KOPT-K1 (cell line): ENCODE data around the gene NINJ1.

Experiments used
- H3K27ac ChIP-seq: fragments of 200-600 bp; sonication (generic); 2 replicates; pipeline ENCODE4 v1.5.1; 2016; ENCODE audit warnings: antibody characterized with exemption, mild to moderate bottlenecking, low read depth, low read length; ENCODE audit not compliant: poor library complexity, severe bottlenecking
- H3K36me3 ChIP-seq: fragments of 200-600 bp; sonication (generic); 2 replicates; pipeline ENCODE4 v1.5.1; 2017; ENCODE audit warnings: antibody characterized with exemption, mild to moderate bottlenecking, low read length, moderate library complexity; ENCODE audit not compliant: insufficient read depth
- H3K9me3 ChIP-seq: fragments of 200-600 bp; sonication (generic); 2 replicates; pipeline ENCODE4 v1.5.1; 2017; ENCODE audit warnings: antibody characterized with exemption, low read length, mild to moderate bottlenecking; ENCODE audit not compliant: insufficient read depth, poor library complexity, severe bottlenecking

Gene NINJ1

GRCh38 chr9:93168581-93168980 lies 34.5 kb upstream of the NINJ1 start:
- Histone ChIP-seq H3K9me3 (no peaks in the 10 kb centered on the region), H3K36me3 (no peaks in the 10 kb centered on the region), H3K27ac (no peak overlapping the region)

GRCh38 chr9:93167838-93168237 lies 33.8 kb upstream of the NINJ1 start:
- H3K36me3 ChIP-seq, result no peaks in the 10 kb centered on the region
- no peak overlapping the region for H3K27ac ChIP-seq
- no peaks in the 10 kb centered on the region for H3K9me3 ChIP-seq

DNA sequence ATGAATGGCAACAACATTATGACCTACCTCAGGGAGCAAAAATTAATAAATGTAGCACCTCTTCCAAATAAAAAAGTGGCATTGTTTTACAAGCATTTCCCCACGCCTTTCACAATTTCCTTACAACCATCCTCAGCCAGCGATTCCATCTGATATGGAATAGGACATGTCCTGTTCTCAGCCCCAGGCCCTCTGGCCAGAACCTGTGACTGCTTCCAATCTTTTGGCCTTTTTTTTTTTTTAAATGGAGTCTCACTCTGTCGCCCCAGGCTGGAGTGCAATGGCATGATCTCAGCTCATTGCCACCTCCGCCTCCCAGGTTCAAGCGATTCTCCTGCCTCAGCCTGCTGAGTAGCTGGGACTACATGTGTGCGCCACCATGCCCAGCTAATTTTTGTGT lies 33.1 kb upstream of the NINJ1 start:
- Histone ChIP-seq H3K9me3 (no peaks in the 10 kb centered on the region), H3K27ac (no peak overlapping the region), H3K36me3 (no peaks in the 10 kb centered on the region)

GRCh38 chr9:93166699-93167098 lies 32.6 kb upstream of the NINJ1 start:
- Histone ChIP-seq H3K27ac (no peak overlapping the region), H3K9me3 (no peaks in the 10 kb centered on the region), H3K36me3 (no peaks in the 10 kb centered on the region)

DNA sequence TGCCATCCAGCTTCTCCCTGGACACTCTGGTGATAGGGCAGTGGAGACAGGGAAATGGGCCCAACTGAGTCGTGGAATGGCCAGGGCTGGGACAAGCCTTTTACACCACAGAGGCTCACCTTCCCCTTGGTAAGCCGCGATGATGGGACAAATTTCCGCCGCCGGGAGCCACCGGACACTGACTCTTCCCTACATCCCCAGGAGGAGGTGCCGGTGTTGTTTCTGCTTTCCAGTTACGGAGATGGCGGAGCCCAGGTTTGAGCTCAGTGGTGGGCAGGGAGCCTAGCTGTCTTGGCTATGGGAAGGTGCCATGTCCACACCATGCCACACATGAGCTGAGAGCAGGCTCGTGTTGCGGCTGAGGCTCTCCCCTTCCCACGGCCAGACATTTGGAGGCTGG lies 30.0 kb upstream of the NINJ1 start:
- H3K9me3 ChIP-seq, result no peaks in the 10 kb centered on the region
- H3K36me3 ChIP-seq, result no peaks in the 10 kb centered on the region
- no peak overlapping the region for H3K27ac ChIP-seq

- no peaks in the 10 kb centered on the region for H3K9me3 ChIP-seq
- H3K27ac ChIP-seq, result no peak overlapping the region
- no peaks in the 10 kb centered on the region for H3K36me3 ChIP-seq
These were observed 27.9 kb upstream of the NINJ1 start for GRCh38 chr9:93161786-93162562.

DNA sequence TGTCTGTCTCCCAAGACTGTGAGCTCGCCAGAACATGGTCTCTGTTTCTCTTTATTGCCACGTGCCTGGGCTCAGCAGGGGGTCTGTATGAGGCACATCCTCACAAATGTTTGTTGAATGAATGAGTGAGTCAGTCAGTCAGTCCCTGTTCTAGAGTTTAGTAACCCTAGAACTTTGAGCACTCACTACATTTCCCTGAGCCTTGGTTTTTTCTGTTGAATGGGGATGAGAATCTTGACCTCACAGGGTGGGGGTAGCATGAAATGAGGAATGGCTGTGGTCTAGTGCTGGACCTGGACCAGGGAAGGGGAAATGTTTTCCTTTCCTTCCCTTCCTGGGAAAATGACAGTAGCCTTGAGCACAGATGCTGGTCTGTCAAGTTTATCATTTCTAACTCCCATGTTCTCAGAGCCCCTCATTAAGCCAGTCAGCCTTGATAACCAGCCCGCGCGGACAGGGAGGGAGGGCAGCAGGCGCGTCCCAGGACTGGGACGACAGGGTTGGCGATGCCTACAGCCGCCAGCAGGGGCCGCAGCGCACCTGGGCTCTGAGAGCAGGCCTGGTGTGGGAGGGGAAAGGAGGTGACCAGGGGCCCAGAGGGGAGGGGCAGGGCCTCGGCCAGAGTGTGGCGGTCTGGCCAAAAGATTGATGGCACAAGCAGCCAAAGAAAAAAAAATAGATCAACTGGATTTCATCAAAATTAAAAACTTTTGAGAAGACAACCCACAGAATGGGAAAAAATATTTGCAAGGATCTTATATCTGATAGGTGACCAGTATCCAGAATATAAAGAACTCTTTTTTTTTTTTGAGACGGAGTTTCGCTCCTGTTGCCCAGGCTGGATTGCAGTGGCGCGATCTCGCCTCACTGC lies 25.8 kb upstream of the NINJ1 start:
- Histone ChIP-seq H3K36me3 (no peaks in the 10 kb centered on the region), H3K9me3 (no peaks in the 10 kb centered on the region), H3K27ac (no peak overlapping the region)

GRCh38 chr9:93156475-93157008 lies 22.5 kb upstream of the NINJ1 start:
- Histone ChIP-seq H3K9me3 (no peaks in the 10 kb centered on the region), H3K27ac (no peak overlapping the region), H3K36me3 (no peaks in the 10 kb centered on the region)

GRCh38 chr9:93155716-93156474 lies 21.8 kb upstream of the NINJ1 start:
- H3K36me3 ChIP-seq, result no peaks in the 10 kb centered on the region
- no peaks in the 10 kb centered on the region for H3K9me3 ChIP-seq
- no peak overlapping the region for H3K27ac ChIP-seq

- Histone ChIP-seq H3K27ac (no peak overlapping the region), H3K9me3 (no peaks in the 10 kb centered on the region), H3K36me3 (no peaks in the 10 kb centered on the region)
These were observed 20.3 kb upstream of the NINJ1 start for GRCh38 chr9:93154293-93154903.

GRCh38 chr9:93151097-93151784 lies 17.2 kb upstream of the NINJ1 start:
- Histone ChIP-seq H3K27ac (no peak overlapping the region), H3K9me3 (no peaks in the 10 kb centered on the region), H3K36me3 (no peaks in the 10 kb centered on the region)

DNA sequence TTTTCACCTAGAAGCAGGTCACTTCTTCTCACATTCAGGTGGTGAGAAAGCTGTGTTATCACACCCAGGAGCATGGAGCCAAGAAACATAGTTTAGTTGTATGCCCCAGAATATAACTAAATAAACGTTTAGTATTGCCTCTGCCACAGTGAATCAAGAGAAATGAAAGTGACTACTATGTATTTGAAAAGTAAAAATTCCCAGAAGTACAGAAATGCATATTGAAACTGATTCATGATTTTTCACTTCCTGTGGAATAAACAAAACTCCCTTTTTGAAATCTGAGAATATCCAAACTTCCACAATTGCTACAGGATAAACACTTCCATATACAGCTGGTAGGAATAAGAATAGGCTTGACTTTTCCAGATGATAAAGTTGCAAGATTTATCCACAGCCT lies 15.3 kb upstream of the NINJ1 start:
- Histone ChIP-seq H3K9me3 (no peaks in the 10 kb centered on the region), H3K36me3 (no peaks in the 10 kb centered on the region), H3K27ac (no peak overlapping the region)

GRCh38 chr9:93148721-93149120 lies 14.7 kb upstream of the NINJ1 start:
- Histone ChIP-seq H3K27ac (no peak overlapping the region), H3K36me3 (no peaks in the 10 kb centered on the region), H3K9me3 (no peaks in the 10 kb centered on the region)

DNA sequence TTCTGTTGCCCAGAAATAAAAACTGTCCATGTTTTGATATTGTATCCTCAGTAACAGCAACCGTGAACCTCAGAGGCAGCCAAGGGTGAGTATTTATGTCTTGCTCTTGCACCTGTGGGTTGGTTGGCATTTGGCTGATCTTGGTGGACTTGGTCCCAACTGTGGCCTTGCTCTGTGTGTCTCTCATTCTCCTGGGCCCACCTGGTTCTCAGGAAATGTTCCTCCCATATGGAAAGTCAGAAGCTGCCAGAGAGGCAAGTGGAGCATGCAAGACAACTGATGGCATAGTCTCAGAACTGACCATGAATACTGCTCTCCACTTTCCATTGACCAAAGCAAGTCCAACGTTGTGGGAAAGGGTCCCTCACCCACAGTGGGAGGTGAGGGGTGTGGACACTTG lies 13.6 kb upstream of the NINJ1 start:
- Histone ChIP-seq H3K27ac (no peak overlapping the region), H3K36me3 (no peaks in the 10 kb centered on the region)

More for the DNA sequence above, 13.6 kb upstream of the NINJ1 start:
- H3K9me3 ChIP-seq, result no peaks in the 10 kb centered on the region
